Stimulated activated CD8-positive, alpha-beta memory T cell treated with anti-CD3 and anti-CD28 coated beads, Interleukin-15, amount 100 ng/mL, for 1 hour (primary cell): ENCODE measurements around the gene HPGDS.
"Not testable (repeated sequence)": the region's sequence is repeated elsewhere in the genome, so short reads cannot be mapped to it uniquely, and the experiment has no call there.

Experiments used
- DNase-seq: peaks from one replicate; pipeline ENCODE4 v3.0.0-alpha.2; 2020; ENCODE audit warnings: low read depth

HPGDS gene

GRCh38 chr4:94342694-94343093 lies at the start of gene HPGDS:
Gene HPGDS, minus strand, starts transcription at chr4:94342836. Its CDS starts 8,207 bp downstream, at chr4:94334629.
- no peak for DNase-seq

DNA sequence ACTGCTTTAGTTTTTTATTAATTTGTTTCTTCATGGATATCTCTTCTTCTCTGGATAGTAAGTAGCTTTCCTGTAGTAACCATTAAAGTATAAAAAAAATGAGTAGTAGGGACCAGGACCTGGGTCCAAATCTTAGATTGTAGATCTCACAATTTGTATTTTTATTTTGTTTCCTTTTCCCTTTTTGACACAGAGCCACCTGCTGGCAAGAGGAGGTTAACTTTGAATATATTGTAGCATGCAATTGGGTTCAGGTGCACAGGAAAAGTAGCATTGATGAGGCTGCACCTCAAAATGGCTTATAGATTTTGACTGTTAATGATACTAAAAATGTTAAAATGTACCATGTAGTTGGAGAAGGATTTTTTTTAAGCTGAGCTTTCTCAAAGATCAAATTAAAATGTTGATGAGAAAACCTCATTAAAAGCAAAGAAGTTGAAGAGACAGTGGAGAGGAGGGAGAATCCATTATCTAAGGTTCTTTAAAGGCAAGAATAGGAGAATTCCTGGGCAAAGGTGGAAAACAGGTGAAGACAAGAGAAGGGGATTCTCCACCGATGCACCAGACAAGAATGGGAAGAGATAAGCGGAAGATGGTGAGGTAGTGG lies 48.3 kb upstream of the HPGDS start:
- DNase-seq: no peak

DNA sequence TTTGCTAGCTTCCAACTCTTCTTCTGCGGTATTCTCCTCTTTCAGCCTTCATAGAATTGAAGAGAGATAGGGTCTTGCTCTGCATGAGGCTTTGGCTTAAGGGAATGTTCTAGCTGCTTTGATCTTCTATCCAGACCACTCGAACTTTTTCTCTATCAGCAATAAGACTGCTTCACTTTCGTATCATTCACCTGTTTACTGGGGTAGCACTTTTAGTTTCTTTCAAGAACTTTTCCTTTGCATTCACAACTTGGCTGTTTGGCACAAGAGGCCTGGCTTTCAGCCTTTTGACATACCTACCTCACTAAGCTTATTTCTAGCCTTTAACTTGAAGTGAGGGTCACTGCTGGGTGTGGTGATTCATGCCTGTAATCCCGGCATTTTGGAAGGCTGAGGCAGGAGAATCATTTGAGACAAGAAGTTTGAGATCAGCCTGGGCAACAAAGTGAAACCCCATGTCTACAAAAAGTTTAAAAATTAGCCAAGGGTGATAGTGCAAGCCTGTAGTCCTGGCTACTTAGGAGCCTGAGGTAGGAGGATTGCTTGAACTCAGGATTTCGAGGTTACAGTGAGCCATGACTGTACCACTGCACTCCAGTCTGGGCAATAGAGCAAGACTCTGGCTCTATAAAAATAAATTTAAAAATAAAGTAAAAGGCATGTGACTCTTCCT lies 47.1 kb upstream of the HPGDS start:
- no peak for DNase-seq

DNA sequence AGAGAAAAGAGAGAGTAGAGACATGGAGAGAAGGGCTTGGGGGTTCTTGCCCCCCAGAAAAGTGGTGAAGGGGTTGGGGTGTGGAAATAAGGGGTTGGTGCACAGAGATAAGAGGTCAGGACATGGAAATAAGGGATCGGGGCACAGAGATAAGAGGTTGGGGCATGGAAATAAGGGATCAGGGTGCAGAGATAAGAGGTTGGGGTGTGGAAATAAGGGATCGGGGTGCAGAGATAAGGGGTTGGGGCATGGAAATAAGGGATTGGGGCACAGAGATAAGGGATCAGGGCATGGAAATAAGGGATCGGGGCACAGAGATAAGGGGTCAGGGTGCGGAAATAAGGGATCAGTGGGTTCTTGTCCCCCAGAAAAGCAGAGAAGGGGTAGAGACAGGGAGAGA lies 45.3 kb upstream of the HPGDS start:
- DNase-seq: not testable (repeated sequence)

GRCh38 chr4:94385452-94385851 lies 42.8 kb upstream of the HPGDS start:
- not testable (repeated sequence) for DNase-seq

DNA sequence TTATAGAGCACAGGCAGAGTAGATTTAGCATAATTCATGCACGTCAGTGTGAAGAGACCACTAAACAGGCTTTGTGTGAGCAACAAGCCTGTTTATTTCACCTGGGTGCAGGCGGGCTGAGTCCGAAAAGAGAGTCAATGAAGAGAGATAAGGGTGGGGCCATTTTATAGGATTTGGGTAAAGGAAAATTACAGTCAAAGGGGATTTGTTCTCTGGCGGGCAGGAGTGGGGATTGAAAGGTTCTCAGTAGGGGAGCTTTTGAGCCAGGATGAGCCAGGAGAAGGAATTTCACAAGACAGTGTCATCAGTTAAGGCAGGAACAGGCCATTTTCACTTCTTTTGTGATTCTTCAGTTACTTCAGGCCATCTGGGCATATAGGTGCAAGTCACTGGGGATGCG lies 40.3 kb upstream of the HPGDS start:
- not testable (repeated sequence) for DNase-seq

- DNase-seq: no peak
These were observed 35.4 kb upstream of the HPGDS start for GRCh38 chr4:94378047-94378446.

GRCh38 chr4:94377294-94377693 lies 34.7 kb upstream of the HPGDS start:
- DNase-seq: no peak

- no peak for DNase-seq
These were observed 32.7 kb upstream of the HPGDS start for GRCh38 chr4:94375364-94375763.

GRCh38 chr4:94373752-94374151 lies 31.1 kb upstream of the HPGDS start:
- no peak for DNase-seq

DNA sequence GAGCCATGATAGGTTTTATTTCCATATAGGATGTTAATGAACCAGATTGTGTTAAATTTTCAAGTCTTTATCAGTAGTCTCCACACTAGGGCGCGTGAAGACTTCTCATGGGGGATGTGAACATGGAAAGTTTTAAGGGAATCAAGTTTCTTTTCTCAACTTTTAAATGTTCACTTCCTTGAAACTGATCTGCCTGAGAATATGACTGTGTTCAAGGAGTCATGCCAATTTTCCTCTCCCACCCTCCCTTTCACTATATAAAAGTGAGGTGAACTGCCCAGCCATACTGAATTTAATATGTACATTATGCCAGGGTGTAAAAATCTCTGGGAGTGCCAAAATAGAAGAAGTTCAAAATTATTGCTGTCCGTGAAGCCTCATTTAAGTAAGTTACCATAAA lies 30.4 kb upstream of the HPGDS start:
- DNase-seq: no peak

- no peak for DNase-seq
These were observed 29.8 kb upstream of the HPGDS start for GRCh38 chr4:94372228-94372978.

- DNase-seq: no peak
These were observed 28.7 kb upstream of the HPGDS start for GRCh38 chr4:94371290-94371689.

GRCh38 chr4:94370533-94371254 lies 28.1 kb upstream of the HPGDS start:
- DNase-seq: no peak

DNA sequence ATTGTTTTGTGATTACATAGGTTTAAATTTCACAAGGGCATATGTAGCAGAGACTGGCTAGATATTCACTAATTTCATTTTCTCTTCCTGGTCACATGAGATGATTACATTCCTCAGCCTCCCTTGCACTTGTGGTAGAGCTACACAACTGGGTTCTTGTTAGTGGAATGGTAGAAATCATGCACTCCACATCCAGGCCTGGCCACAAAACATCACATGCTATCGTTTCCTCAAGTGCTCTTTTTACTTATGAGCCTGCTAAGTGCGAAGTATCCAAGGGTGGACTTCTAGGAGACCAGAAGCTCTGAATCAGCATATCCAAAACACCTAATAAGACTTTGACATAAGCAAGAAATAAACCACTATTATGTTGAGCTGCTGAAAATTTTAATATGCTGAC lies 26.4 kb upstream of the HPGDS start:
- no peak for DNase-seq

GRCh38 chr4:94368459-94368858 lies 25.8 kb upstream of the HPGDS start:
- no peak for DNase-seq

GRCh38 chr4:94365304-94365703 lies 22.7 kb upstream of the HPGDS start:
- no peak for DNase-seq

- no peak for DNase-seq
These were observed 21.9 kb upstream of the HPGDS start for GRCh38 chr4:94364527-94364926.

DNA sequence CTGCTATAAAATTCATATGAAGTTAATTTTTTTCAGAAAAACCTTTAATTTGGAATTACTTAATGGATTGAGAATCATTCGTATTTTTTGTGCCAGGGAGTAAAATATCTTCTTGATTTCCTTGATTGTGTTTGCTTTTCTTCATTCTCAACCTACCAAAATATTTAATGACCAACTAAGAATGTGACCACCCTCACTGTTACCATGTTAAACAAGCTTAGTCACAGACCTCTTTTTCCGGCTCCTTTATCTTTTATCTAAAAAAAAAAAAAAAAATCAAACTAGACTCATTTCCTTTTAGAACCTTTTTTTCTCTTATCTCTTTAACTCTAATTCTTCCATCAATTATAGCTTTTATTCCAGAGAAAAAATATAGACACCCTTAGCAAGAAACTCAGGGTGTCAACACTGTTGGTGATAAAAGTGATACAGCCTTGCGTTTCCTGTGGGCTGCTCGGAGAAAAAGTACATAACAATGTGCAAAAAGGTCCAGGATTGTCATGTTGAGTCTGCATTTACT lies 20.6 kb upstream of the HPGDS start:
- no peak for DNase-seq

DNA sequence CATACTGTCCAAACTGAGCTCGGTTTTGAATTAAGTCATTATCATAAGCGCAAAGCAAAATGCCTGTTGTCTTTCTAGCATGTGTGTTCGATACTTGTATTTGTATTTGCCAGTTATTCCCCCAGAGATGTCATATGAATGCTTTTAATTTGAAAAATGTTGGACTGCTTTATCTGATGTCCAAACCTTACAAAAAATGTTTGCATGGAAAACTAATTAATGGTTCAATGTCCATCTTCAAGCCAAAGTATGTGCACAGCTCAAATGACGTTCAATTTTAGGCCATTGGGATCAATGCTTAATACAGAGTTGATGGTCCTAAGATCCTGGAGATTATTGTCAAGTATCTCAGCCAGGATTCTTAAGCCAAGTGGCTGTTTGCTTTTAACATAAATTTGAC lies 17.2 kb upstream of the HPGDS start:
- no peak for DNase-seq

DNA sequence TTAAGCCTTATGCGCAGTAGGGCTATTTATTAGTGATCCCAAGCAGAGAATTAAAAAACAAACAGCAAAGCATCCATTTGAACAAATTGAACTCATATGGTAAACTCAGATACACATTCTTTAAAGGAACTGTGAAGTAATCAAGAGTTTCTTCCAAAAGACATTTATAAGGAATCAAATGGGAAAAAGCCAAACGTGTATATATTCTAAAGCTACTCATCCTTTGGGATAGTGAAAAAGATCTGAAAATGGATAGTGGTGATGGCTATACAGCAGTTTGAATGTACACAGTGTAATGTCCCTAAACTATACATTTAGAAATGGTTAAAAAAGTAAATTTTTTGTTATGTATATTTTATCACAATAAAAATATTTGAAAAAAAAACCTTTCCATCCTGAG lies 16.6 kb upstream of the HPGDS start:
- no peak for DNase-seq

- DNase-seq: no peak
These were observed 15.5 kb upstream of the HPGDS start for GRCh38 chr4:94358101-94358500.
